SJSA1 (cell line): ENCODE measurements around the gene RAPGEF4. TPM values are rescaled to one million over a fixed set of nuclear protein-coding genes. Genes with fewer than 3 reads are reported as not detected.

Experiments used
- DNase-seq, 2 experiments: peaks; one replicate each; pipeline ENCODE4 v3.0.0-alpha.2; 2015 to 2020; ENCODE audit warnings: low spot score in 2 of 2, low read depth in 1 of 2
- H3K27ac ChIP-seq: fragments of 250-450 bp; sonication (Bioruptor Pico); 2 replicates; pipeline ENCODE4 v1.5.1; 2020; ENCODE audit warnings: mild to moderate bottlenecking, moderate library complexity
- H3K27me3 ChIP-seq: fragments of 250-450 bp; sonication (Bioruptor Pico); replicated peaks from 2 replicates; pipeline ENCODE4 v1.5.1; 2020; ENCODE audit warnings: mild to moderate bottlenecking, moderate library complexity
- H3K36me3 ChIP-seq: fragments of 250-450 bp; sonication (Bioruptor Pico); 2 replicates; pipeline ENCODE4 v1.5.1; 2020; ENCODE audit warnings: mild to moderate bottlenecking
- H3K4me1 ChIP-seq: fragments of 250-450 bp; sonication (Bioruptor Pico); replicated peaks from 2 replicates; pipeline ENCODE4 v1.6.1; 2021; ENCODE audit warnings: mild to moderate bottlenecking
- H3K4me3 ChIP-seq: fragments of 250-450 bp; sonication (Bioruptor Pico); 2 replicates; pipeline ENCODE4 v1.5.1; 2020; ENCODE audit warnings: mild to moderate bottlenecking
- H3K9me3 ChIP-seq: fragments of 250-450 bp; sonication (Bioruptor Pico); replicated peaks from 2 replicates; pipeline ENCODE4 v1.5.1; 2020; ENCODE audit warnings: mild to moderate bottlenecking
- total RNA-seq: library from RNA; depleted of rRNA; stranded (reverse); fragments of >200 nt; shearing (Covaris generic); gene quantifications from 2 replicates; pipeline ENCODE4 v1.2.3, GENCODE V29; 2014

RAPGEF4 gene
- total RNA-seq, 1 experiment from 2014 or later, result 0.47 TPM

DNA sequence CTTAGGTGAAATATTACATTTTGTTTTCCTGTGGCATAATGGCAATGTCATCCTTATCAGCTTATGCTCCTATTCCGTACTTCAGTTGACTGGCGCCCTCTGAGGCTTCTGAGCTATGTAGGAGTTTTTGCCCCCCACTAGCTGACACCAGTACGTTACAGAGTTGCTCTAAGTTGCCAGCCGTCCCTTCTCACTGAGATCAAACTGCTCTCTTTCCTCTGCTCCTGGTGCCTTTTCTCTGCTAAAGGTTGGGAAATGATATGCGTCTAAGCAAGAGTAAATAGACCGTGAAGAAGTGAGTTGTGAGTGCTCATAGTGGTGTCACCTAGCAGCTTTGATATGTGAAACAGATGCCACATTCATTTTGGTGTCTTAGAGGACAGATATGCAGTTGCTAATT, 99.2 kb downstream of the RAPGEF4 start:
- Histone ChIP-seq H3K4me1 (peaks cover 18% of the 10 kb centered on the region), H3K27me3 (no peaks in the 10 kb centered on the region), H3K4me3 (no peak overlapping the region), H3K36me3 (no peaks in the 10 kb centered on the region), H3K9me3 (no peaks in the 10 kb centered on the region), H3K27ac (no peak overlapping the region)
- DNase-seq, result no peak

- no peaks in the 10 kb centered on the region for H3K27me3 ChIP-seq
Measured at GRCh38 chr2:172836347-172836821, 100.7 kb downstream of the RAPGEF4 start.

GRCh38 chr2:172836827-172837226, 101.2 kb downstream of the RAPGEF4 start:
- Histone ChIP-seq H3K4me3 (no peak overlapping the region), H3K27ac (peak overlapping the region; percentile 46), H3K36me3 (no peaks in the 10 kb centered on the region), H3K9me3 (no peaks in the 10 kb centered on the region), H3K27me3 (no peaks in the 10 kb centered on the region), H3K4me1 (peaks cover 13% of the 10 kb centered on the region)
- DNase-seq, result no peak

More at GRCh38 chr2:172836347-172836821, 100.7 kb downstream of the RAPGEF4 start:
- no peak overlapping the region for H3K4me3 ChIP-seq
- H3K9me3 ChIP-seq, result no peaks in the 10 kb centered on the region
- peak overlapping the region; percentile 46 for H3K27ac ChIP-seq
- peak; percentile 35 to 53 for DNase-seq
- H3K4me1 ChIP-seq, result peaks cover 13% of the 10 kb centered on the region
- no peaks in the 10 kb centered on the region for H3K36me3 ChIP-seq

DNA sequence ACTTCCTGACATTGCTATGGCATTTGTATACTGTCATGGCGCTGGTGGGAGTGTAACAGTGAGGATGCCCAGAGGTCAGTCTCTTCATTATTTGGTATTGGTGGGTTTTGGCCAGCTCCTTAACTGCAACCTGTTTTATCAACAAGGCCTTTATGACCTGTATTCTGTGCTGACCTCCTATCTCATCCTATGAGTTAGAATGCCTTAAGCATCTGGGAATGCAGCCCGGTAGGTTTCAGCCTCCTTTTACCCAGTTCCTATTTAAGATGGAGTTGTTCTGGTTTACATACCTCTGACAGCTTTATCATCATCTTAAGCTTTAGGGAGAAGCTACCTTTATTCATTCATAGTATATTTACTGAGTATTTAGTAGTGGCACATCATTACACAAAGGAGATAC, 103.8 kb downstream of the RAPGEF4 start:
- H3K27me3 ChIP-seq, result no peaks in the 10 kb centered on the region
- H3K9me3 ChIP-seq, result no peaks in the 10 kb centered on the region
- H3K36me3 ChIP-seq, result no peaks in the 10 kb centered on the region
- DNase-seq, result no peak
- no peak overlapping the region for H3K27ac ChIP-seq
- H3K4me3 ChIP-seq, result no peak overlapping the region
- H3K4me1 ChIP-seq, result peaks cover 13% of the 10 kb centered on the region

DNA sequence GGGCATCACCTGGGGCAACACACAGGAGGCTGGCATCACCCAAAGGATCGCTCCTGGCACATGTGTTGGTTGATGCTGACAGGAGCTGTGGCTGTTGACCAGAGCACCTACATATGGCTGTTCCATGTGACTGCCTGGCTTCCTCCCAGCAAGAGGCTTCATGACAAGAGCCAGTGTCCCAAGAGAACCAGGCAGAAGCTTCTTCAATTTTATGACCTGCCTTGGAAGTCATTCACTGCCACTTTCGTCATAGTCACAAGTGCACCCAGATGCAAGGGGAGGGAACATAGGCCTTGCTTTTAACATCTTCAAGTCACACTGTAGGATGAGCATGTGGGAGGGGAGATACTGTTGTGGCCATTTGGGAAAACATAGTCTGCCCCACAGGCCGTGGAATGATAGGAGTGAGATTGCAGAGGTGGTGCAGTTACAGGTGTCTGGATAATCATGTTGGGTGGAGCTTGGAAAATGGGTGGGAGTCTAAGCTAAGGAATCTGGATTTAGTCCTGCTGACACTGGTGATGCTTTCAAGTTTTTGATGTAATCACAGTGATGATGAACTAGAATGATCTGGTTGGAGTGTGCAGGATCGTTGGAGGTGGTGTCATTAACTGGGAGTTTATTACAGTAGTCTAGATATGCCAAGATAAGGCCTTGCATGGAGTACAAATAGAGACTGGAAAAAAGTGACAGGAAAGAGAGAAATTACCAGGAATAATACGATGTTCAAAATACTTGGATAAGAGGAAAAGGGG, 107.0 kb downstream of the RAPGEF4 start:
- Histone ChIP-seq H3K4me3 (no peak overlapping the region), H3K36me3 (no peaks in the 10 kb centered on the region), H3K27ac (no peak overlapping the region), H3K27me3 (no peaks in the 10 kb centered on the region), H3K4me1 (no peaks in the 10 kb centered on the region), H3K9me3 (no peaks in the 10 kb centered on the region)
- DNase-seq, result no peak

DNA sequence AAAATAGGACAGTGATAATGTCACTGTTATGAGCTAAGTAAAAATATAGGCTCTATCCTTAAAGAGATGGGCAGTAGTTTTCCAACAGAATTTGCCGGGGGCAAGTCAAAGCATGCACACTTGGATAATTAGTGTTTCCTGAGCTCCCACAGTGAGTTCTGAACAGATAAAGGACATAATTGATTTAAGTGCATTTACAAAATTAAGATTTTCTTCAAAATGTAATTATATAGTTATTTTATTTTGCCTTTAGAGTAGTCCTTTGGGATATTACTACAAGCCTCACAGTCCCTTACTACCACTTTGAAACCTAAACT, 107.6 kb downstream of the RAPGEF4 start:
- H3K4me1 ChIP-seq, result no peaks in the 10 kb centered on the region
- H3K9me3 ChIP-seq, result no peaks in the 10 kb centered on the region
- H3K4me3 ChIP-seq, result no peak overlapping the region
- H3K27me3 ChIP-seq, result no peaks in the 10 kb centered on the region
- H3K27ac ChIP-seq, result no peak overlapping the region
- DNase-seq, result no peak
- H3K36me3 ChIP-seq, result no peaks in the 10 kb centered on the region

DNA sequence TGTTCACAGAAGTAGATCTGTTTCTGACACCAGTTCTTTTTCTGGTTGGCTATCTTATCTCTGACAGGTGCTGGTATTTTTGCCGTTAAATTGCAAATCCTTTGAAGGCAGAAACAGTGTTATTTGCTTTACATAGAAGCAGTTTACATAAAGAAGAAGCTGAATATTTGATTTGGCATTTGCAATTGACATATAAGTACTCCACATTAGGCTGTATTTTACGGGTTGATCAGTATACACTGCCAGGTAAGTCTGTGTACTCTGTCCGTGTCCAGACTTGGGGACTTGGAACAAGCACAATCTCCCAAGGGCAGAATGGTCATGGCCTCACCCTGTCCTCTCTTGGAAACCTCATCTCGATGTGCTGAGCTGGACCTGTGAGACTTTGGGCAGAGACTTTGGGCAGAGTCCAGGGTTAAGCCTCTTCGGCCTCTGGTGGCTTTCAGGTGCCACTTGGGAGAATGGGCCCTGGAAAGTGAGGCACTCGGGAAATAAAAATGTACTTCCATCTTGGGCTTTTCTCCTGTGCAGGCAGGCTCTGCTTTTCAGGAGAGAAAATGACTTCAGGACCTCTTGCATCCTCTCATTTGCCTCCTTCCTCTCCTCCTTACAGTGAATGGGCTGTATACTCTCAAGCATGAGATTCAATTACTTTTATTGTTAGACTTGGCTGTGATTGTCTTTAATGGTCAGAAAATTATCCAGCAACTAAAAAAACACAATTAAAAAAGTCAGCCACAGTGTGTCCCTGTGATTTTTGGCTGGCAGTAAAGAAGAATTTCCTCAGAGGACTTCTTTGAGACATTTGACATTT, 108.5 kb downstream of the RAPGEF4 start:
- H3K9me3 ChIP-seq, result no peaks in the 10 kb centered on the region
- DNase-seq, result no peak

DNA sequence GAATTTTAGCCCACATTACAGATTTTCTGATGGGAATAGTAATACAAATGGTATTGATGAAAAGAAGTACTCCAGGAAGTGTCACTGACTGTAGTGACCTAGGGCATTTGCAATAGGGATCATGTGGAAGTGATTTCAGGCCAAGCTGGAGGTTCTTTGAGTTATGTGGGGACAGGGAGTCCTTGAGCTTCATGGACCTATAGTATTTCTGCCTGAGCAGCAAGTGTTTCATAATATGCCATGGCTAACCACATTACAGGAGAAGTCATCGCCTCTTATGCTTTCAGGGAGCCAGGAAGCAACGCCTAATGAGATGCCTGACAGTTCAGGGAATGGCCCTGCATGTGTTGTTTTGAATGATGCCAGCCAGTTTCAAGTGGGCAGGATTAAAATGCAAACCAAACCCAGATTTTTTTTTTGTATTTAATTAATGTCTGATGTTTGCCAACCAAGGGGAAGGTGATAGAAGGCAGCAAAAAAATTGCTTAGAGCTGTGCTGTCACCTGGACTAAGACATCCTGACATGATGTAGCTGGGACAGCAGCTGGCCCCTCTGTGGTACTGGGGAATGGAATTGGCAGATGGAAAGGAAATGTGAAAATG, 109.5 kb downstream of the RAPGEF4 start:
- H3K4me3 ChIP-seq, result no peak overlapping the region
- H3K27me3 ChIP-seq, result no peaks in the 10 kb centered on the region
- no peak overlapping the region for H3K27ac ChIP-seq
- H3K9me3 ChIP-seq, result no peaks in the 10 kb centered on the region
- no peaks in the 10 kb centered on the region for H3K4me1 ChIP-seq
- no peak for DNase-seq
- no peaks in the 10 kb centered on the region for H3K36me3 ChIP-seq

More for the DNA sequence above, 108.5 kb downstream of the RAPGEF4 start:
- H3K27me3 ChIP-seq, result no peaks in the 10 kb centered on the region
- H3K36me3 ChIP-seq, result no peaks in the 10 kb centered on the region
- no peak overlapping the region for H3K27ac ChIP-seq
- no peaks in the 10 kb centered on the region for H3K4me1 ChIP-seq
- H3K4me3 ChIP-seq, result no peak overlapping the region

DNA sequence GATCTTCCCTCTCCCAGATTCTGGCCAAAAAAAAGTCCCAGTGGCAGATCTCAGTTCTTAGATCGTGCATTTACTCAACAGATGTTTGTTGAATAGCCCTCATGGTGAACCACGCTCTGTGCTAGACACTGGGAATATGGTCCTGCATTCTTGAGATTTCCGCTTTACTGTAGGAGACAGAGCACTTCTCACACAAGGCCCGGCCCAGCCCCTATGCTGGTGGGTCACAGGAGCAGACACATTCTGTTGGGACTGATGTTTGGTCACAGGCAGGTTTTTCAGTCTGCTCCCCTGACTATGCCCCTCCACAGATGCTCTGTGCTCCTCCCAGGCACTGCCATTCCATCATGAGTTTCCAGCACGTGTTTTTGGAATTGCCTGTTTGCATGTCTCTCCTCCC, 110.9 kb downstream of the RAPGEF4 start:
- no peaks in the 10 kb centered on the region for H3K9me3 ChIP-seq
- H3K27me3 ChIP-seq, result no peaks in the 10 kb centered on the region
- no peak overlapping the region for H3K4me3 ChIP-seq
- DNase-seq, result no peak
- no peaks in the 10 kb centered on the region for H3K4me1 ChIP-seq
- no peaks in the 10 kb centered on the region for H3K36me3 ChIP-seq
- H3K27ac ChIP-seq, result no peak overlapping the region

- no peaks in the 10 kb centered on the region for H3K36me3 ChIP-seq
- no peak for DNase-seq
- H3K27me3 ChIP-seq, result no peaks in the 10 kb centered on the region
- H3K9me3 ChIP-seq, result no peaks in the 10 kb centered on the region
- no peaks in the 10 kb centered on the region for H3K4me1 ChIP-seq
- no peak overlapping the region for H3K4me3 ChIP-seq
- no peak overlapping the region for H3K27ac ChIP-seq
Measured at GRCh38 chr2:172847188-172847587, 111.5 kb downstream of the RAPGEF4 start.

GRCh38 chr2:172848519-172848918, 112.9 kb downstream of the RAPGEF4 start:
- Histone ChIP-seq H3K4me3 (no peak overlapping the region), H3K36me3 (no peaks in the 10 kb centered on the region), H3K27me3 (no peaks in the 10 kb centered on the region), H3K27ac (no peak overlapping the region), H3K4me1 (no peaks in the 10 kb centered on the region), H3K9me3 (no peaks in the 10 kb centered on the region)
- no peak for DNase-seq

DNA sequence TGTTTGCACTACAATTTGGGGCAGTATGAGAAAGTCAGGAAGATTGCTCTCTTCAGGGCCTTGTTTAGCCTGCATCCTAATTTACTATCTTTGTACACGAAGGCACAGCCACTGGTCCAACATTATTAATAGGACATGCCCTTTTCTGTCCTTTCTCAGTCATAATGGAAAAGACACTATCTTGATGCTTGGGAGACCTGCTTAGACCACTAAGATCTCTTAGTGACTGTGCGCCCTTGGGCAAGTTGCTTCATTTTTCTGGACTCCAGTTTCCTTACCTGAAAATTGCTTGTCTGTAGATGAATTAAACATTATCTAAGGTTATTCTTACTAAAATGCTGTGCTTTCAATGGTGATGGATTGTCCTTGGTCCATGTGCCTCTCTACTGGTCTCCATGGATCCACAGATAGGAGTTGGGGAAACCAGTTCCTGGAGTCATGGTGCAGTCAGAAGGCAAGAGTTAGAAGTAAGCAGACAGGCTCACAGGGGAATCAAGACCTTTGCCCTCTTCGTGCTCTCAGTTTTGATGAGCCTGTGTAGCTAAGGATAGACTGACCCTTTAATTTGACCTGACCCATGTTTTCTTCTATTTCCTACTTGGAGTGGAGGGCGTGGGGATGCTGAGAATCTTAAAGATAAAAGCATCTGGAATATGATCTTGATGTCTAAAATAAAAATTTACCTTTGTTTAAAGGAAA, 114.0 kb downstream of the RAPGEF4 start:
- no peaks in the 10 kb centered on the region for H3K9me3 ChIP-seq

DNA sequence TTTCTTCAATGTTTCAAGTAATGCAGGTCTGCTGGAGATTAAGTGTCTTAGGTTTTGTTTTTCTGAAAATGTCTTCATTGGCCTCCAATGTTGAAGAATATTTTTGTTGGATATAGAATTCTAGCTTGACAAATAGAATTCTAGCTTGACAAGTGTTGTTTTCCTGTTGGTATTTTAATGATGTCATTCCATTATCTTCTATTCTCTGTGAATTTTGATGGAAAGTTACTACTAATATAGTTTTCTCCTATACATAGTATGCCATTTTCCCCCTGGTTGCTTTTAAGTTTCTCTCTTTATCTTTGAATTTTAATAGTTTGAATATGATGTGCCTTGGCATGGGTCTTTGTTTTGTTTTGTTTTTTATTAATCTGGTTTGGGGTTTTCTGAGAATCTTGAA, 119.9 kb downstream of the RAPGEF4 start:
- Histone ChIP-seq H3K36me3 (no peaks in the 10 kb centered on the region), H3K4me3 (no peak overlapping the region), H3K27ac (no peak overlapping the region), H3K4me1 (peaks cover 10% of the 10 kb centered on the region), H3K9me3 (no peaks in the 10 kb centered on the region), H3K27me3 (no peaks in the 10 kb centered on the region)
- no peak for DNase-seq

More for the DNA sequence above, 114.0 kb downstream of the RAPGEF4 start:
- no peaks in the 10 kb centered on the region for H3K4me1 ChIP-seq
- DNase-seq, result no peak
- no peak overlapping the region for H3K4me3 ChIP-seq
- H3K27ac ChIP-seq, result no peak overlapping the region
- no peaks in the 10 kb centered on the region for H3K36me3 ChIP-seq
- H3K27me3 ChIP-seq, result no peaks in the 10 kb centered on the region
